Erythroblast (primary cell): ENCODE measurements around the gene ARL15.

Experiments used
- DNase-seq, 2 experiments: peaks; one replicate each; lab custom pipeline; 2025; lab: John Stamatoyannopoulos, UW
- GATA1 ChIP-seq: IDR thresholded peaks from 2 replicates; pipeline ENCODE4 v1.6.1; 2011; ENCODE audit warnings: low read depth, mild to moderate bottlenecking, control low read depth, low read length, moderate library complexity
- POLR2A ChIP-seq: IDR thresholded peaks from 2 replicates; pipeline ENCODE4 v1.6.1; 2011; ENCODE audit warnings: mild to moderate bottlenecking, low read length

ARL15 gene

DNA sequence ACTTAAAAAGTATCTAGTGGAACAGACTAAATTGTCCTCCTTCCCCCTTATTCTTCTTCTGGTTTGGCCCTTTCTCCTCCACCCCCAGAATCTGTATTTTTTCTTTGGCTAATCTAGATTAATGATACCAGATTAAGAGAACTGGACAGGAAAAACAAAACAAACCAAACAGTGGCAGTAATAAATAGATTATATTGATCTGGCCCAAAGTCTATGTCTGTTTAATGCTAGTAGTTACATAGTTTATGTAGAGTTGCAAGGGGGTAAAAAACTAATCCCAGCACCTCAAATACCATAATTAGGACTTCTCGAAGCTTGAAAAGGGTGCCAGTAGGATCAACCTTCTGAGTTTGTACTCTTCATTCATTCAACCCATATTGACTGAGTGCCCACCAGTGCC is 104.5 kb downstream of the ARL15 start:
- DNase-seq = no peak
- TF ChIP-seq GATA1 = no peak
- TF ChIP-seq POLR2A = no peak

- no peak for DNase-seq
- TF ChIP-seq POLR2A (no peak), GATA1 (no peak)
Observed at GRCh38 chr5:54205453-54205852, 104.9 kb downstream of the ARL15 start.

GRCh38 chr5:54197018-54197417 is 113.4 kb downstream of the ARL15 start:
- DNase-seq = no peak
- no peak for TF ChIP-seq GATA1

DNA sequence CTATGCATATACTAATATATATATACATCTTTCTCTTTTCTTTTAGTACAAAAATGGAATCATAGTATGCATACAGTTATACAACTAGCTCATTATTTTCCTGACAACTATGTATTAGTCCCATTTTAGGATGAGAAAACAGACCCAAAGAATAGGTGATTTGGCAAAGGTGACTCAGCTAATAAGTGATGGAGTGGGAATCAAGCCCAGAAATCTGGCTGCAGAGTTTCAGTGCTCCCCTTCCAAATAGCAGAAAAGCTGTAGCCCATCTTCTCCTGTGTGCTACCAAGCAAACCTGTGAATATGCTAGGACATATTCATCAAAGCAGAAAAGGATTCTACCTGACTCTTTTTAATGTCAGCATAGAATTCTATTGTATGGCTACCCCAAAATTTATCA is 114.7 kb downstream of the ARL15 start:
- TF ChIP-seq GATA1 = no peak
- no peak for TF ChIP-seq POLR2A
- no peak for DNase-seq

DNA sequence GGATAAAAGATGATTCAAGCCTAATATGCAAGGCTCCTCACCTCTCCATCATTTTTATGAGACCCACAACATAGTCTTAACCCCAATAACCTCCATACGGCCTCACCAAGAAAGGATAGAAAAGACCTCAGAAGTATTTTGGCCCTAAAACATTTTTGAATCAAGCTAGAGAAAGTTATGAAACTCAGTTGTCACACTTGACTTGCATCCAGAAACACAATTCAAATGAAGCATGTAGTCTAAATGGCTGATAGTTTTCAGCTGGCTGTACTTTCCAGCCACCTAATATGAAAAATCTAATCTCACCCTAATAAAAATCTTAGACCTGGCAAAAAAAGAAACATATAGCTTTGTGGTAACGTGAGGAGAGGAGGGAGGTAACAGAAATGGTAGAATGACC is 116.1 kb downstream of the ARL15 start:
- no peak for TF ChIP-seq POLR2A
- TF ChIP-seq GATA1 = no peak
- DNase-seq = no peak

GRCh38 chr5:54187694-54188093 is 122.7 kb downstream of the ARL15 start:
- TF ChIP-seq GATA1 (no peak), POLR2A (no peak)
- no peak for DNase-seq

DNA sequence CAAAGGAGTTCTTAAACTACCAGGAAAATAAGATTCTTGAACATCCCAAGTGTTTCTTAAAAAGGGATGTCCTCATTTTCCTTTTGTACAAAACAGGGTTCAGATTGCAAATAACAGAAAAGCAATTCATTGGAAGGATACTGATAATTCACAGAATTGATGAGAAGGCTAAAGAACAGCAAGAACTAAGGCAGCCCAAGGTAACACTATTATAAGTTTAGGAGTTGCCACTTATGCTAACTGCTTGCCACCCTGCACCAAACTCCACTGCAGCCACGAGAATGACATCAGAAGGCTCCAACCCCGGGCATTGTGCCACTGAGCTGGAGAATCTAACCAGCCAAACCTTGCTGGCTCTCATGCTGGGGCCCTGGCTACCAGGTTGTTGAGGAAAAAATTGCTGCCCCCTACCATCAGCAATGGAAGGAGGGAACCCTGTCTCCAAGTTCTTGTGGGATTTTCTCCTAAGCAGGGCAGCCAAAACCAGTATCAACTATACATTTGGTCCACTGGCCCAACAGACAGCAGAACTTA is 123.4 kb downstream of the ARL15 start:
- no peak for DNase-seq
- TF ChIP-seq POLR2A (no peak), GATA1 (no peak)

DNA sequence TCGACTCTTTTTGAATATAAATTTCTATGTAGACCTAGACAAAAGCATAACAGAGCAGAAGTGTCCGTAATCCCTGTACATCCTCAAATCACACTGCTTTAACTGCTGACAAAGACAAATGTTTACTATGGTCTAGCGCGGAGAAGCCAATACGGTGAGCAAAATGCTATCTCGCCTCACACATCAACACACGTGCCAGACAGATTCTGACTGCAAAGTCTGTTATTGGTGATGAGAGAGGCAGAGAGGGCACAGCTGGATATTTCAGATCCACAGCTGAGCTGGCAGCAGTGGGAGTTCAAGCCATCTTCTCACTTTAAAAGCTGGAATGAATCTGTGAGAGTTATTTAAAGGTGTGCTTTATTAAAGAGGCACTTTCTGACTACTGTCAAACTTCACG is 124.3 kb downstream of the ARL15 start:
- DNase-seq = no peak
- no peak for TF ChIP-seq GATA1

DNA sequence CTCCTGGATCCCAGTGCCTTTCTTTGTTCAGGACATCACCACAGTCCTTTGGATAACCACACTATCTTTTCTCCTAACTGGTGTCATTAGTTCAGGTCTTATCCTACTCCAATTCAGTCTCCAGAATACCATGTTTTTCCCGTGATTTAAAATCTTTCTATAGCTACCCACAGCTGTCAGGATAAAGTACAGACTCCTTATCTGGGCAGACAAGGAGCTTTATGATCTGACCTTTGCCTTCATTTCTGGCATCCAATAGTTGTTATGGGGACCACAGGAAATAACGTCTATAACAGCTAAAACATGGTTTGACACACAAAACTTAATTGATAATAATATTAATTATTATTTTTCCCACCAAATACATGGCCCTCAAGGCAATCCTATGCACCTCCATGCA is 125.6 kb downstream of the ARL15 start:
- no peak for DNase-seq
- TF ChIP-seq GATA1 (no peak), POLR2A (no peak)

- DNase-seq = no peak
- TF ChIP-seq GATA1 = no peak
- TF ChIP-seq POLR2A = no peak
Observed at GRCh38 chr5:54180630-54181031, 129.7 kb downstream of the ARL15 start.

- peak in 1 of 2 experiments; percentile 3 for DNase-seq
- TF ChIP-seq POLR2A = no peak
- no peak for TF ChIP-seq GATA1
Observed at GRCh38 chr5:54178991-54179390, 131.4 kb downstream of the ARL15 start.

DNA sequence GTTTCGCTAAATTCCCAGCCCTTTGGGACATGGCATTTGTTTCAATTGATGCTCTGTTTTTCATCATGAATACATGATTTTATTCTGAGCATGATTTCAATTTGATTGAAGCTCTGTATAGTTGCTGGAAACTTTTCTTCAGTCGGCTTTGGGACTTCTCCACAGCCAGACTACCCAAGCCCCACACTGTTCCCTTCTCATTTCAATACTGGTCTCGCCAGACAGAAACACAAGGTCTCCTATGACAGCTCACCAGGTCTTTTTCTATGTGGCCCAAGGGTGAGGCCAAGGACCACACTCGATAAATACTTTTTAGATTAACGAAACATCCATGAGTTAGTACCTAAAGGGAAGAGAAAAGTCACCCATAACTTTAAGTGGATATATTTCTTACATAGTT is 132.2 kb downstream of the ARL15 start:
- no peak for TF ChIP-seq POLR2A
- TF ChIP-seq GATA1 = no peak
- DNase-seq = no peak

DNA sequence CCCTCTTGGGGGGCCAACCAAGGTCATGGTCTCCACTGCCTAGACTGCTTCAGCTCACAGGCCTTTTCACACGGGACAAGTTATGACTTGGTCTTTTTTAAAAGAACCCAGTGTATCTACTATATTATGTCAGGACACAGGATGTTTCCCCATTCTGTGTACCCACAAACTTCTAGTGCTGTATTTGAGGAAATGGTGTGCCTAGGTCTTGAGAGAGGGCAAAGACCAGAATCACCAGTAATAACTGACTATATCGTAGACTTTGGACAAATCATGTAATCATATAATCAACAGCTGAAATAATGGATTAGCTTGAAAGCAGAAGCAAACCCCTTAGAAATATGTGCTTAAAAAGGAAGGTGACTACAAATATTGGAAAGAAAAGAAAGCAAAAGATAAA is 133.3 kb downstream of the ARL15 start:
- no peak for DNase-seq
- no peak for TF ChIP-seq POLR2A
- TF ChIP-seq GATA1 = no peak

DNA sequence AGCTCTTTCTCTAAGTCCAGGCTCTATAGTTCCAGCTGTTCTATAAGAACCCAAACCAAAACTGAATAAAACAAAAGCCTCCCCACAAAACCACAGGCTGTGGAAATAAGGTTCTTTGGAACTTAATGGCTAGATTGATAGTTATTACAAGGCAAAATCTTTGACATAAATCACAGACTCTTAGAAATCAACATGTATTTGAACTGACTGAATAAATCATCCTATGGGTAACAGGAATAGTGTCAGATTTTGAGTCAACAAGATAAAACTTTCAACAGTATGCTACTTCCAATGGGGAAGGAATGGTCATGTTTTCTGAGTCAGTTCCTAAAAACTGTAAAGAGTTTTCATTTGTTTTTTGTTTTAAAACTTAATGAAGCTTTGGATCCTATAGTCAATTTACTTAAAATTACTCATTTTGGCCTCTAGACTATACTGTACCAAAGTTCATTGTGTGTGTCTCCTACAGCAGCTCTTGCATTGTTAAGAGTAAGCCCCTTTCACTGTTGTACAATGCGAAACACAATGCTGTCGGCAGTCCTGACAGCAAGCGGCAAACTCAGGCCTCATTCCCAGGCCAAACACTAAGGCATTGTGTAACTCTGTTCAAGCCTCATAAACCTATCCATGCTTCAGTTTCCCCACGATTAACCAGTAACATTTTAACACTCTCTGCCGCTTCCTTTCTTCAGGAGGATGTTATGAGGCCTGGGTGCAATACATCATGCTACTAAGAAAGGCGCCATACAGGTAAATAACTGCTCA is 134.1 kb downstream of the ARL15 start:
- TF ChIP-seq POLR2A (no peak), GATA1 (no peak)
- no peak for DNase-seq

GRCh38 chr5:54173251-54173650 is 137.1 kb downstream of the ARL15 start:
- no peak for DNase-seq
- TF ChIP-seq GATA1 = no peak
- no peak for TF ChIP-seq POLR2A
